Measurements from ENCODE around the gene NFKBIB.

DNA sequence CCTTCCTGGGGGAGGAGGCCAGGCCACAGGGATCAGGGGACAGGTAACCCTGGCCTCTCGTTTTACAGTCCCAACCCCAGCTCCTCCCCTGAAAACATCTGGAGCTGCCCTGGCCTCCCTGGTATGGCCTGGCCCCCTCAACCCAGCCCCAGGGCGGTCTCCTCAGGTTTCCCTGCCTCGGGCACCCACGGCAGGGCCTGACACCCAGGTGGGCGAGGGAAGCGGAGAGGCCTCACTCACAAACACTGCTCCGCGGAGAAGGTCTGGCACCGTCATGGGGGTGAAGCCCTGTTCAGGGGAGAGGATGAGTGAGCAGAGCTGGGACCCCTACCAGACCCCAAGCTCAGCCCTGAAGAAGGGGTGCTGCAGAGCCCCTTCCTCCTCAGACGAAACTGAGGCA, 18.8 kb downstream of the NFKBIB start:
- TF ChIP-seq, protein P1, sequence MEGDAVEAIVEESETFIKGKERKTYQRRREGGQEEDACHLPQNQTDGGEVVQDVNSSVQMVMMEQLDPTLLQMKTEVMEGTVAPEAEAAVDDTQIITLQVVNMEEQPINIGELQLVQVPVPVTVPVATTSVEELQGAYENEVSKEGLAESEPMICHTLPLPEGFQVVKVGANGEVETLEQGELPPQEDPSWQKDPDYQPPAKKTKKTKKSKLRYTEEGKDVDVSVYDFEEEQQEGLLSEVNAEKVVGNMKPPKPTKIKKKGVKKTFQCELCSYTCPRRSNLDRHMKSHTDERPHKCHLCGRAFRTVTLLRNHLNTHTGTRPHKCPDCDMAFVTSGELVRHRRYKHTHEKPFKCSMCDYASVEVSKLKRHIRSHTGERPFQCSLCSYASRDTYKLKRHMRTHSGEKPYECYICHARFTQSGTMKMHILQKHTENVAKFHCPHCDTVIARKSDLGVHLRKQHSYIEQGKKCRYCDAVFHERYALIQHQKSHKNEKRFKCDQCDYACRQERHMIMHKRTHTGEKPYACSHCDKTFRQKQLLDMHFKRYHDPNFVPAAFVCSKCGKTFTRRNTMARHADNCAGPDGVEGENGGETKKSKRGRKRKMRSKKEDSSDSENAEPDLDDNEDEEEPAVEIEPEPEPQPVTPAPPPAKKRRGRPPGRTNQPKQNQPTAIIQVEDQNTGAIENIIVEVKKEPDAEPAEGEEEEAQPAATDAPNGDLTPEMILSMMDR (IDR thresholded peaks at IDR 0.05) = no peak
- TF ChIP-seq POLR2A (IDR thresholded peaks at IDR 0.05) (no peak), EP300 (IDR thresholded peaks at IDR 0.05) (no peak)

Measured in ovary (tissue), 3 donors.